Measurements from ENCODE around the gene GNB1L. TPM values are rescaled to one million over a fixed set of nuclear protein-coding genes. Genes with fewer than 3 reads are reported as not detected.

GNB1L gene
- total and polyA plus RNA-seq, 2 of the 13 experiments (the other 11 are each of a cell fraction or from before 2014, with no cell fraction given): 2.5 to 7.4 TPM

DNA sequence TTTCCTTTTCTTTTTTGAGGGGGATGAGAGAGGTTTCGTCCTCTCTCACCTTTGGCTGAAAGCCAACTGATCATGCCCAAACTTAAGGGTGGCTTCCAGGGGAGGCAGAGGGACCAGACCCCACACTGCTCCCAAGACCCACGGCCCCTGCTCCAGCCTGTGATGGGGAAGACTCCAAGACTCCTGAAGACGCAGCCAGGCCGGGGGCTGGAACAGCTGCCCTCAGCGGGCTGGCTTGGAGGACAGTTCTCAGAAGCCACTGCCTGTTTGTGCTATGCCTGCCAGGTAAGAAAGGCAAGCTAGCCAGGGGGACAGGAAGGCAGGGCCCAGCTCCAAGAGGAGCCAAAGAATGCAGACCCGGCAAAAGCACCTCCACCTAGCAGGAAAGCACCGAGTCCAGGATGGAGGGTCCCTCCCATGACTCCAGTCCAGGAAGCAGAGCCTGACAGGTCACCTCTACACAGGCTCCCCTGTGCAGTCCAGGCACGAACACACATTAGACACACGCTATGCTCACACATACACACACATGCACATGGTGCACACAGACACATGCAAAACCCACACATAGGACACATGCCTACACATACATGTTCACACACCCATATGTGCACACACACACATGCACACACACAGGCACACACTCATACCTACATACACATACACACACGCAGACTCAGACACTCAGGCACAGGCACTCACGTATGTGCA, 31.3 kb downstream of the GNB1L start (continued):
- TF ChIP-seq, protein P1, sequence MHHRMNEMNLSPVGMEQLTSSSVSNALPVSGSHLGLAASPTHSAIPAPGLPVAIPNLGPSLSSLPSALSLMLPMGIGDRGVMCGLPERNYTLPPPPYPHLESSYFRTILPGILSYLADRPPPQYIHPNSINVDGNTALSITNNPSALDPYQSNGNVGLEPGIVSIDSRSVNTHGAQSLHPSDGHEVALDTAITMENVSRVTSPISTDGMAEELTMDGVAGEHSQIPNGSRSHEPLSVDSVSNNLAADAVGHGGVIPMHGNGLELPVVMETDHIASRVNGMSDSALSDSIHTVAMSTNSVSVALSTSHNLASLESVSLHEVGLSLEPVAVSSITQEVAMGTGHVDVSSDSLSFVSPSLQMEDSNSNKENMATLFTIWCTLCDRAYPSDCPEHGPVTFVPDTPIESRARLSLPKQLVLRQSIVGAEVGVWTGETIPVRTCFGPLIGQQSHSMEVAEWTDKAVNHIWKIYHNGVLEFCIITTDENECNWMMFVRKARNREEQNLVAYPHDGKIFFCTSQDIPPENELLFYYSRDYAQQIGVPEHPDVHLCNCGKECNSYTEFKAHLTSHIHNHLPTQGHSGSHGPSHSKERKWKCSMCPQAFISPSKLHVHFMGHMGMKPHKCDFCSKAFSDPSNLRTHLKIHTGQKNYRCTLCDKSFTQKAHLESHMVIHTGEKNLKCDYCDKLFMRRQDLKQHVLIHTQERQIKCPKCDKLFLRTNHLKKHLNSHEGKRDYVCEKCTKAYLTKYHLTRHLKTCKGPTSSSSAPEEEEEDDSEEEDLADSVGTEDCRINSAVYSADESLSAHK (CRISPR knock-in tag; IDR thresholded peaks at IDR 0.05; ENCODE audit: borderline replicate concordance): no peak
- no peak for TF ChIP-seq ZNF652 (CRISPR knock-in tag; IDR thresholded peaks at IDR 0.05; ENCODE audit: borderline replicate concordance, low read depth)
- no peak for TF ChIP-seq GZF1 (CRISPR knock-in tag; IDR thresholded peaks at IDR 0.05)
- TF ChIP-seq ZNF839 (CRISPR knock-in tag; IDR thresholded peaks at IDR 0.05; ENCODE audit: borderline replicate concordance): no peak

DNA sequence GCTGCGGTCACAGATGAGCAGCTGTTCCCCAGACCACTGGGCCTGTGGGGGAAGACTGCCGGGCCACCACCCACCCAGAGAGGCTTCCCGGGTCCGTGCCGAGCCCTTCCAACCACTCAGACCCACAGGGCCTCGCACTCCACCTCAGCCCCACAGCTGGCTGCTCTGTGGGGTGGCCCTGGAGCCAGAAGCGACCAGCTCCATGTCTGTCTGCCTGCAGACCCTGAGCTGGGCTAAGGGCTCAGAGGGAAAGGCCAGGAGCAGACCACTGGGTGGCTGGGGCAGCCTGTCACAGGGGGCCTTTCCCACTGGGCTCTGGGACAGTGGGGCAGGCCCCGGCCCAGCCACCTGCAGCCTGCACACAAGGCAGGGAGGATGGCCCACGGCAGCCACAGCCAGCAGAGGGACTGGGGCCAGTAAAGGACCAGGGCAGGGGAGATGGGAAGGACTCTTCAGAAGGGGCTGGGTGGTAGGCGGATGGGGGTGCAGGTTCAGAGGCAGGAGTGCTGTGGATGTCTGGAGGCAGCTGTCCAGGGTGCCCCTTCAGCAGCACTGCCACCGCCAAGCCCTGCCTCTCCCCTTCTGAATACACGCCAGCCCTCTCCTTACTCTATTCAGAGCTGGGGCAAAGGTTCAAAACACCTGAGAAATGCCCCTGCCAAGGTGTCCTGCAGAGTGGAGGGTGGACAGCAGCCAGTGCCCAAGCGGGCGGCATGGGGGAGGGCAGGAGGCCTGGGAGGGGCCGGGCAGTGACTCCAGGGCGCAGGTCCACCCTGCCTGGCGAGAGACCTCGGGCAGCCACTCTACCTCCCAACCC, 32.2 kb downstream of the GNB1L start:
- DNase-seq (ENCODE audit: low spot score) (no peak), ATAC-seq (no peak), FAIRE-seq (no peak)
- Histone ChIP-seq H3K36me3 (replicated peaks in 1 of 2; ENCODE audit: control insufficient read depth in 1 of 2, insufficient read depth in 2 of 2, low read length in 2 of 2) (no peaks in the 10 kb centered on the region), H3K27ac (ENCODE audit: extremely low read length, insufficient read depth, low read length) (no peak overlapping the region), H3K4me3 (replicated peaks in 1 of 3; ENCODE audit: insufficient read depth in 1 of 3, low read depth in 2 of 3, low read length in 3 of 3) (no peak overlapping the region), H3K27me3 (ENCODE audit: control insufficient read depth in 1 of 2, insufficient read depth in 2 of 2, low read length in 2 of 2) (no peaks in the 10 kb centered on the region), H2AFZ (ENCODE audit: low read length) (no peak overlapping the region), H3K4me2 (ENCODE audit: low read depth, low read length) (no peak overlapping the region), H3K9me3 (ENCODE audit: low read length) (no peaks in the 10 kb centered on the region), H3K4me1 (ENCODE audit: insufficient read depth, low read length) (peaks cover 43% of the 10 kb centered on the region), H3K79me2 (ENCODE audit: insufficient read depth, low read length) (no peaks in the 10 kb centered on the region), H4K20me1 (ENCODE audit: insufficient read depth, low read length) (no peaks in the 10 kb centered on the region), H3K9ac (ENCODE audit: insufficient read depth, low read depth, low read length) (no peak overlapping the region)
- no TSS peak for BruUV-seq (replicated peaks)
- ChIA-PET POLR2A (interaction anchor here (1.0 kb wide), 1 partner anchor 32 kb away, joined by 3 read pairs; the partner anchor contains the start of genes GNB1L and RTL10), CTCF (ENCODE audit: low intra/inter-chr PET ratio, low total read pairs) (no interaction called here)
- WGBS (ENCODE audit: low lambda C conversion rate): 78% methylated on average over 12 of the region's 18 CpGs
- intact Hi-C loops (cut with micrococcal nuclease; ENCODE audit: unreplicated experiment) (loop anchor here (5.0 kb wide), 1 partner anchor 70 kb away; no protein-coding TSS in a partner anchor), in situ Hi-C loops (cut with HindIII; ENCODE audit: extremely low pct_ligation_motif_present, low pct_unique_long_range_greater_than_20kb) (no loop called here)
- TF ChIP-seq CAMTA2 (CRISPR knock-in tag; IDR thresholded peaks at IDR 0.05; ENCODE audit: borderline replicate concordance): no peak
- TF ChIP-seq POLR2A (IDR thresholded peaks at IDR 0.05; ENCODE audit: insufficient read depth in 1 of 2, low read depth in 2 of 2, low read length in 2 of 2): no peak
- TF ChIP-seq, protein P2, sequence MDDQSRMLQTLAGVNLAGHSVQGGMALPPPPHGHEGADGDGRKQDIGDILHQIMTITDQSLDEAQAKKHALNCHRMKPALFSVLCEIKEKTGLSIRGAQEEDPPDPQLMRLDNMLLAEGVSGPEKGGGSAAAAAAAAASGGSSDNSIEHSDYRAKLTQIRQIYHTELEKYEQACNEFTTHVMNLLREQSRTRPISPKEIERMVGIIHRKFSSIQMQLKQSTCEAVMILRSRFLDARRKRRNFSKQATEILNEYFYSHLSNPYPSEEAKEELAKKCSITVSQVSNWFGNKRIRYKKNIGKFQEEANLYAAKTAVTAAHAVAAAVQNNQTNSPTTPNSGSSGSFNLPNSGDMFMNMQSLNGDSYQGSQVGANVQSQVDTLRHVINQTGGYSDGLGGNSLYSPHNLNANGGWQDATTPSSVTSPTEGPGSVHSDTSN (CRISPR knock-in tag; IDR thresholded peaks at IDR 0.05; ENCODE audit: borderline replicate concordance): no peak
- TF ChIP-seq, protein P3, sequence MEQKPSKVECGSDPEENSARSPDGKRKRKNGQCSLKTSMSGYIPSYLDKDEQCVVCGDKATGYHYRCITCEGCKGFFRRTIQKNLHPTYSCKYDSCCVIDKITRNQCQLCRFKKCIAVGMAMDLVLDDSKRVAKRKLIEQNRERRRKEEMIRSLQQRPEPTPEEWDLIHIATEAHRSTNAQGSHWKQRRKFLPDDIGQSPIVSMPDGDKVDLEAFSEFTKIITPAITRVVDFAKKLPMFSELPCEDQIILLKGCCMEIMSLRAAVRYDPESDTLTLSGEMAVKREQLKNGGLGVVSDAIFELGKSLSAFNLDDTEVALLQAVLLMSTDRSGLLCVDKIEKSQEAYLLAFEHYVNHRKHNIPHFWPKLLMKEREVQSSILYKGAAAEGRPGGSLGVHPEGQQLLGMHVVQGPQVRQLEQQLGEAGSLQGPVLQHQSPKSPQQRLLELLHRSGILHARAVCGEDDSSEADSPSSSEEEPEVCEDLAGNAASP (CRISPR knock-in tag; IDR thresholded peaks at IDR 0.05; ENCODE audit: borderline replicate concordance): no peak
- TF ChIP-seq, protein P4, sequence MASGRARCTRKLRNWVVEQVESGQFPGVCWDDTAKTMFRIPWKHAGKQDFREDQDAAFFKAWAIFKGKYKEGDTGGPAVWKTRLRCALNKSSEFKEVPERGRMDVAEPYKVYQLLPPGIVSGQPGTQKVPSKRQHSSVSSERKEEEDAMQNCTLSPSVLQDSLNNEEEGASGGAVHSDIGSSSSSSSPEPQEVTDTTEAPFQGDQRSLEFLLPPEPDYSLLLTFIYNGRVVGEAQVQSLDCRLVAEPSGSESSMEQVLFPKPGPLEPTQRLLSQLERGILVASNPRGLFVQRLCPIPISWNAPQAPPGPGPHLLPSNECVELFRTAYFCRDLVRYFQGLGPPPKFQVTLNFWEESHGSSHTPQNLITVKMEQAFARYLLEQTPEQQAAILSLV (CRISPR knock-in tag; IDR thresholded peaks at IDR 0.05; ENCODE audit: borderline replicate concordance): no peak
- no peak for TF ChIP-seq ZNF33A (CRISPR knock-in tag; IDR thresholded peaks at IDR 0.05; ENCODE audit: borderline replicate concordance)
- TF ChIP-seq DMAP1 (CRISPR knock-in tag; IDR thresholded peaks at IDR 0.05): no peak
- TF ChIP-seq PAF1 (CRISPR knock-in tag; IDR thresholded peaks at IDR 0.05): no peak
- TF ChIP-seq NR2F2 (IDR thresholded peaks at IDR 0.05; ENCODE audit: borderline replicate concordance, low read depth): no peak

Data from HepG2 (cell line).